Measurements from ENCODE around the gene KCNC3. TPM values are rescaled to one million over a fixed set of nuclear protein-coding genes. Genes with fewer than 3 reads are reported as not detected.

The KCNC3 gene
- total RNA-seq (ENCODE audit: unreplicated experiment): not detected
- long read RNA-seq: 0 reads

DNA sequence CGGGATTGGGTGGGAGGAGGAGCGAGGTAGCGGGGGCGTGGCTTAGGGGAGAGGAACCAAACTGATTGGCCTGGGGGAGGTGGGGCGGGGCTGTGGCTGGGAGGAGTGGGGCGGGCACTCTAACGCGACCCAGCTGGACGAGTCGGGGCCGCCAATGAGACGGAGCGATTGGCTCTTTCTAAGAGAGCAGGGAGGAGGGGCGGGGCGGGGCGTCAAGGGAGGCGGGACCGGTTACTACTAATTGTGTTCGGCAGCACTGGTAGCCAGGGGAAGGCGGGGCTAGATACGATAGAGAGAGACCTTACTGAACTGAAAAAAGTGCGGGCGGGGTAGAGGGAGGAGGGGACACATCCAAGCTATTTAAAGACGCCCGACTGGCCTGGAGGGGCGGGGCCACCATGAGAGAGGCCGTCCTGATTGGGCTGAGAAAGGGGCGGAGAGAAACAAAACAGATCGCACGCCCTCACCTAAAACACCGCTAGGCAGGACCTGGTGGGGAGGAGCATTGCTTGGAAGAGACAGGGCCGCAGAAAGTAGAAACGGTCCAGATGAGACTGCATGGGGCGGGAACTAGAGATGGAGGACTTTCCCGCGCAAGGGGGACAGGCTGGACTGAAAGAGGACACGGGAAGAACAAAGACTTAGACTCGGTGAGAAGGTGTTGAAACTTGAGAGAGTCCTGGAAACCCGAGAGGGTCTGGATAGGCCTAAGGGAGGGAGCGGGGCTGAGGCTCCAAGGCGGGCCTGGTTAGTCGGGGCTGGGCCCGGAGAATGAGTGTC lies at the start of gene KCNC3:
Gene KCNC3, minus strand, starts transcription at position 232 of the 780 bp plus-strand sequence. CDS start 295 bp downstream, outside the sequence.
- Mint-ChIP-seq H3K4me1 (ENCODE audit: unreplicated experiment) (no peaks in the 10 kb centered on the region), H3K36me3 (ENCODE audit: low read depth, unreplicated experiment) (peaks cover 36% of the 10 kb centered on the region), H3K27ac (ENCODE audit: unreplicated experiment) (no peak within 1 kb of the TSS), H3K9me3 (ENCODE audit: unreplicated experiment) (peaks cover 40% of the 10 kb centered on the region), H3K4me3 (ENCODE audit: unreplicated experiment) (peak within 1 kb of the TSS; percentile 39), H3K27me3 (ENCODE audit: unreplicated experiment) (peaks cover 38% of the 10 kb centered on the region)
- no peak for TF ChIP-seq CTCF (IDR thresholded peaks at IDR 0.05; ENCODE audit: unreplicated experiment)
- no peak for DNase-seq (ENCODE audit: low spot score)

- DNase-seq (ENCODE audit: low spot score): no peak
- peaks cover 20% of the 10 kb centered on the region for H3K27me3 Mint-ChIP-seq (ENCODE audit: unreplicated experiment)
- no peak overlapping the region for H3K27ac Mint-ChIP-seq (ENCODE audit: unreplicated experiment)
- TF ChIP-seq CTCF (IDR thresholded peaks at IDR 0.05; ENCODE audit: unreplicated experiment): no peak
- peaks cover 10% of the 10 kb centered on the region for H3K4me1 Mint-ChIP-seq (ENCODE audit: unreplicated experiment)
- no peaks in the 10 kb centered on the region for H3K9me3 Mint-ChIP-seq (ENCODE audit: unreplicated experiment)
- no peak overlapping the region for H3K4me3 Mint-ChIP-seq (ENCODE audit: unreplicated experiment)
- H3K36me3 Mint-ChIP-seq (ENCODE audit: low read depth, unreplicated experiment): peaks cover 35% of the 10 kb centered on the region
Measured at GRCh38 chr19:50378863-50379236, 49.7 kb upstream of the KCNC3 start.

GRCh38 chr19:50378169-50378862 lies 49.1 kb upstream of the KCNC3 start:
- H3K27me3 Mint-ChIP-seq (ENCODE audit: unreplicated experiment): peaks cover 17% of the 10 kb centered on the region
- H3K27ac Mint-ChIP-seq (ENCODE audit: unreplicated experiment): no peak overlapping the region
- TF ChIP-seq CTCF (IDR thresholded peaks at IDR 0.05; ENCODE audit: unreplicated experiment): no peak
- peaks cover 6% of the 10 kb centered on the region for H3K4me1 Mint-ChIP-seq (ENCODE audit: unreplicated experiment)
- peaks cover 30% of the 10 kb centered on the region for H3K36me3 Mint-ChIP-seq (ENCODE audit: low read depth, unreplicated experiment)
- no peak for DNase-seq (ENCODE audit: low spot score)
- H3K9me3 Mint-ChIP-seq (ENCODE audit: unreplicated experiment): no peaks in the 10 kb centered on the region
- H3K4me3 Mint-ChIP-seq (ENCODE audit: unreplicated experiment): peak overlapping the region; percentile 70

GRCh38 chr19:50377517-50377916 lies 48.3 kb upstream of the KCNC3 start:
- peaks cover 4% of the 10 kb centered on the region for H3K4me1 Mint-ChIP-seq (ENCODE audit: unreplicated experiment)
- no peak for DNase-seq (ENCODE audit: low spot score)
- H3K4me3 Mint-ChIP-seq (ENCODE audit: unreplicated experiment): peak overlapping the region; percentile 81
- H3K36me3 Mint-ChIP-seq (ENCODE audit: low read depth, unreplicated experiment): peaks cover 27% of the 10 kb centered on the region
- H3K9me3 Mint-ChIP-seq (ENCODE audit: unreplicated experiment): no peaks in the 10 kb centered on the region
- peaks cover 14% of the 10 kb centered on the region for H3K27me3 Mint-ChIP-seq (ENCODE audit: unreplicated experiment)
- TF ChIP-seq CTCF (IDR thresholded peaks at IDR 0.05; ENCODE audit: unreplicated experiment): no peak
- no peak overlapping the region for H3K27ac Mint-ChIP-seq (ENCODE audit: unreplicated experiment)

DNA sequence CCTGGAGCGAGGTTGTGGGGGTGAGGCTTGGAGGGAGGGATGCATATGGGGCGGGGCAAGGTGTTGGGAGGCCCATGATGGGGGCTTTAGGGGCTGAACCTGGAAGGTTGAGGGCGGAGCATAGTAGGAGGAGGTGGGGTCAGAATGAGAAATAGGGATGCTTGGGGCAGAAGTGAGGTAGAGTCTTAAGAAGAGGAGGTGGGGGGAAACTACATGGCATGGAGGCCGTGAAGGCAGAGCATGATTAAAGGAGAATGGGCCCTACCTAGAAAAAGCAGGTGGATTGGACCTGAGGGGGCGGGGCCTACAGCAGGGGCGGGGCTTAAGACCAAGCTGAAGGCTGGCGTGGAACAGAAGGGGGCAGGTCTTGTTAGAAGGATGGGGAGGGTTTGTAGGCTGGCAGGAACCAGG lies 47.9 kb upstream of the KCNC3 start:
- peaks cover 4% of the 10 kb centered on the region for H3K4me1 Mint-ChIP-seq (ENCODE audit: unreplicated experiment)
- H3K4me3 Mint-ChIP-seq (ENCODE audit: unreplicated experiment): peak overlapping the region; percentile 81
- H3K27ac Mint-ChIP-seq (ENCODE audit: unreplicated experiment): peak overlapping the region; percentile 25
- H3K36me3 Mint-ChIP-seq (ENCODE audit: low read depth, unreplicated experiment): peaks cover 27% of the 10 kb centered on the region
- no peak for TF ChIP-seq CTCF (IDR thresholded peaks at IDR 0.05; ENCODE audit: unreplicated experiment)
- no peaks in the 10 kb centered on the region for H3K9me3 Mint-ChIP-seq (ENCODE audit: unreplicated experiment)
- no peak for DNase-seq (ENCODE audit: low spot score)
- H3K27me3 Mint-ChIP-seq (ENCODE audit: unreplicated experiment): peaks cover 14% of the 10 kb centered on the region

Data from endothelial cell (in vitro differentiated cells).